Left renal pelvis (tissue), 4 donors: ENCODE measurements around the gene SPCS2. TPM values are rescaled to one million over a fixed set of nuclear protein-coding genes. Genes with fewer than 3 reads are reported as not detected.
A peak's percentile ranks its signal among the peaks of the same experiment; 100 is the strongest.

Experiments
- DNase-seq, 4 donors: peaks; one replicate each; pipeline ENCODE4 v3.0.0-alpha.2; 2013; ENCODE audit warnings: low read depth in 4 of 4, low spot score in 3 of 4
- polyA plus RNA-seq, 4 donors: library from polyadenylated mRNA; unstranded; fragments of 120-200 nt; gene quantifications; one replicate each; pipeline ENCODE4 v1.2.1, GENCODE V29; 2013; ENCODE audit not compliant: insufficient read length in 4 of 4

SPCS2 gene
- polyA plus RNA-seq, result 100 to 1,000 TPM; 194 to 295 (median 230) TPM

DNA sequence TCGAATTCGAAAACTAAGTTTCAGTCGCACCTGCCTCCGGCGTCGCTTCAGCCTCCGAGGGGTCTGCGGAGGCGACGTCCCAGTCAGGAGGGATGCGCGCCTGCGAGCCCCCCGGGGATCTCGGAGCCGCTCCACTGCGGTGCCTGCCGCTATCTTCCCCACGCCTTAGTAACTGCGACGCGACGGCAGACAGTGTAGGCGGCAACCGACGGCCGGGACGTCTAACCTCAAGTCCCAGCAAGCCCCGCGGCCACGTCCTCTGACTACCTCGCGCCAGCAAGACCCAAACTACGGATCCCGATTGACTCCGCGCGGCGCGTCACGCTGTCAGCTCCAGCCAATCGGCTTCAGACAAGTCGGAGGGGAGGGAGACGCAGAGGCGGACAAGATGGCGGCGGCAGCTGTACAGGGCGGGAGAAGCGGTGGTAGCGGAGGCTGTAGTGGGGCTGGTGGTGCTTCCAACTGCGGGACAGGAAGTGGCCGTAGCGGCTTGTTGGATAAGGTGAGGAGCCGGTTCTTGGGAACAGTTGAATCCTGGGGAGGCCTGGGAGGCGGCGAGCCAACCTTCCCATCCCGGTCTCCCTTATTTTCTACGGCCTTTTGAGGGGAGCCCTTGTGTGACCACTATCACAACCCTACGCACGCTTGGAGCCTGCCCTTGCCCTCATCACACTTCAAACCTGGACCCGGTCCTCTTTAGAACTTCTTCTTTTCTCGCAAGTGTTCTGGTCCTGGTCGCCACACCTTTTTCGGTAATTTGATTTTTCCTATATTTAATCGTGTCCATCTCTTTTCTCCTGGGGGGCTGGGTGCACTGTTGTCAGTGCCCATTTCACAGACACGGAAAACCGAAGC, at the start of gene SPCS2, which contains the start of gene XRRA1:
SPCS2 (plus strand) TSS at position 369 of the 855 bp plus-strand sequence; CDS start at position 389, 20 bp downstream.
XRRA1 (minus strand) TSS at position 194 of the 855 bp plus-strand sequence. CDS start 8,213 bp downstream, outside the sequence.
- DNase-seq, result peak; percentile 91 to 97 (median 92)

DNA sequence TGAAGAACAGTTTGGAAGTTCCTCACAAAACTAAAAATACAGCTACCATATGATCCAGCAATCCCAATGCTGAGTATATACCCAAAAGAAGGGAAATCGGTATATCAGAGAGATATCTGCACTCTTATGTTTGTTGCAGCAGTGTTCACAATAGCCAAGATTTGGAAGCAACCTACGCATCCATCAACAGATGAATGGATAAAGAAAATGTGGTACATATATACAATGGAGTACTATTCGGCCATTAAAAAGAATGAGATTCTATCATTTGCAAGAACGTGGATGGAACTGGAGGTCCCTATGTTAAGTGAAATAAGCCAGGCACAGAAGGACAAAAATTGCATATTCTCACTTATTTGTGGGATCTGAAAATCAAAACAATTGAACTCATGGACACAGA, 46.7 kb upstream of the SPCS2 start:
- no peak for DNase-seq

DNA sequence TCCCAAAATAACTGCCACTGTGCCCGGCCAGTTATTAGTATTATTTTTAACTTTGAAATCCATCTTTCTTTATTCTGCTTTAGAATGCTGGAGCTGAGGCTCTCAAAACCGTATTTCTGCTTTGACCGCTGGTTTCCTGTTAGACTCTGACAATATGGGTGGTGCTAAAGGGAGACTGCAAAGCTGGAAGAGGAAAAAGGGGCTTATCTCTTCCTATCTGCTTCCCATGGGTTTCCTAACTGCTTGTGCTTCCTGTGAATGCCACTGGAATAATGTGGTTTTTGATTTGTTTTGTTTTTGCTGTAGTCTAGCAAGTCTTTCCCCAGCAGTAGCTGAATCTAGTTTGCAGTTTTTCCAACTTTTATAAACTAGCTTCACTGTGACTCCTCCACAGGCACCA, 43.7 kb upstream of the SPCS2 start:
- DNase-seq, result no peak

DNA sequence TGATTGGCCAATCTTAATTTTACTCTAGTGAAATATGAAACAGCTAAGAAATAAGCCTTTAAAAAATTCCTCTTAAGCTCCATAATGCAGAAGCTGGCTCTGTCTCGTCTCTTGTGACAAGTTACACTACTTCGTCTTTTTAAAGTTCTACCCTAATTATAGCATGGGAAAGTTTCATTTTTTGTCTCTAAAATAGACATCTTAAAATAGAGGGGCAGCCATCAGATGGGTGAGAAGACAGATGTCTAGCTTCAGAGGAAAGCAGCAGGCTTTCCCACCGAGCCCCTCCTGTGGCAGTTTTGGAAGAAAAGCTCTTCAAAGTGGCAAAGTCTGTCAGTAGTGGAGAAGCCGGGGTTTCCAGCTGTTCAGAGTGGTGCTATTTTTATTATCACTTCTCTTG, 39.7 kb upstream of the SPCS2 start:
- no peak for DNase-seq

DNA sequence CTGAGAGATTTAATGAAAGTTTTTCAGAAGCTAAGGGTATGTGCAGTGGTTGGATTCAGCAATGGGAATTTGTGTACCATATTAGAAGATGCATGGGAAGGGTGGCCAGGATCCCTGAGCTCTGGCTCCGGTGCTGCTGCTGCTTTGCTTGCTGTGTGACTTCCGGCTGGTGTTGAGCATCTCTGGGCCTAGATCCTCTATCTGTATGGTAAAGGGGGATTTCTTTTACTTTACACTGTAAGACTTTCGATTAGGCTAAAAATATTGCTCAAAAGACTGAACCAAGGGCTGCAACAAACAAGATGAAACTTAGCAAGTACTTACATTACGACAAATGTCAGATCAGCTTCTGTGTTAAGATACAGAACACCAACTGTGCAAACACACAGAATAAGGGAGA, 39.3 kb upstream of the SPCS2 start:
- DNase-seq, result no peak

DNA sequence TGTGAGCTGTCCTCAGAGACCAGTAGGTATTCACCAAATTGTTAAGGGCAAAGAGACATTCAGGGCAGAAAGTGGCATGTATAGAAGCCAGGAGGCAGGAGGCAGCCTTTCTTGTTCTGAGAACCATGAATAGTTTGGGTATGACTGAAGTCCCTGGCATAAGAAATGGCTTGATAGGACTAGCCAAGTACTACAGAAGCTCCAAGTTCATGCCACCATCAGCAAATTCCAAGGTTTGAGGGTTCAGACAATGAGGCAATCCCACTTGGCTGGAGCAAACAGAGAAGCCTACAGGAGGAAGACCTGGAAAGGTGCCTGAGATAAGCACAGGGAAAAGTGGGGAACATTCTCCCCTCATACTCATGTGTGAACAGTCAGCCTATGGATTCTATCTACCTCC, 25.9 kb upstream of the SPCS2 start:
- DNase-seq, result no peak

DNA sequence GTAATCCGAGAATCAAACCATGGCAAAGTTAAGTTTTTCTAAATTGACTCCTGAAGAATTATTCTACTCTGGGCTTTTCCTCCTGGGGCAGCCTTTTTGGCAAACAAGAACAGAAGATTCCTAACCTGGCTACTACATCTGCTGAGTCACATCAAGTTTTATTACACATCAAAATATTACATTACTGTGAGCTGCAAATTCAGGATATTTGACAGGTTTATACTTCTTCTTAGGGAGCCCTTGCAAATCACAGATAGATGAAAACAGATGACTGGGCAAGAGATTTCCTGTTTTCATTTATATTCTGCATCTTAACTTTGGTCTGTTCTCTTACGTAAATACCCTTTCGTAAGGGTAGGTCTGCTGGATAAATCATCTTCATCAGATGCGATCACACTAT, 23.8 kb upstream of the SPCS2 start:
- DNase-seq, result no peak

DNA sequence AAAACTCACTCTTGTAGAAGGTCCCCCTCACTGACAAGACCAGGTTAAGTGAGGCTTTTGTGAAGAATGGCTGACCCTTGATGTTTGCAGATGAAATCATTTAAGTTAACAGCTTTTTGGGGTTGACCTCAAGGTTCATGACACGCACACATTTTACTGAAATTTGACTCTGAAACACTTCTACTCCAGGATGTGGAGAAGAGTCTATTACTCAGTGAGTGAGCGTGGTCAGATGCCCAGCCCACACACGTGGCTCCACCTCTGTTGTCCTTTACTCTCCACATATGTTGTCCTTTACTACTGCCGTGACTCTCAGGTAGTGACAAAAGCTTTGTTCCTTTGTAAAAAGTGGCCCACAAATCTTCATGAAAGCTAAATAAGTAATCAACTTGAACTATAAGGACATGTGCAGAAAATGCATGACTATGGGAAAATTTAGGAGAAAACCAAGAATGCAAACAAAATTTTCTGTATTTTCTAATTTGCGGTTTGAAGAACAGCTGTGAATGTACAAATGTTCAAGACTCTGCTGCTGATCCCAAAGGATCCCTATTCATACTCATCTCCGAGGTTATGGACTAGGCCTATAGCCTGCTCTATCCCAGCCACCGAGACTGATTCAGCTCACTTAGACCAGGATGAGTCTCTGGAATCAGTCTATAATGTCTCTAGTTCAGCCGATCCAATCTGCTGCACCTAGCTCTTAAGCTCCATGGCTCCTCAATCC, 22.6 kb upstream of the SPCS2 start:
- DNase-seq, result no peak

DNA sequence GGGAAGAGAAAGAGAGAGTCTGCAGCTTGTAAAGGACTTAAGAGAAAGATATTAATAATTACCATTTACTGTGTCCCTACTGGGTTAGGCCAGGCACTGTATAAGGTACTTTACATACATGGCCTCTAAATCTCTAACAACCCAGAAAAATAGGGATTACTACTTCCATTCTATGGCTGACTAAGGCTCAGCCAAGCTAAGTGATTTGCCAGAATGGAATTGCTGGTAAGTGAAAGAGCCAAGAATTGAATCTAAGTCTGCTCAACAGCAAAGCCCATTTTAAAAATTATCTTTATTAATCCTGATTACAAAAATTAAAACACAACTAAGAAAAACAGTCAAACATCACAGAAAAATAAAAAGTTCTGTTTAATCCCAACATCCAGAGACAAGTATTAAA, 21.6 kb upstream of the SPCS2 start:
- DNase-seq, result no peak

DNA sequence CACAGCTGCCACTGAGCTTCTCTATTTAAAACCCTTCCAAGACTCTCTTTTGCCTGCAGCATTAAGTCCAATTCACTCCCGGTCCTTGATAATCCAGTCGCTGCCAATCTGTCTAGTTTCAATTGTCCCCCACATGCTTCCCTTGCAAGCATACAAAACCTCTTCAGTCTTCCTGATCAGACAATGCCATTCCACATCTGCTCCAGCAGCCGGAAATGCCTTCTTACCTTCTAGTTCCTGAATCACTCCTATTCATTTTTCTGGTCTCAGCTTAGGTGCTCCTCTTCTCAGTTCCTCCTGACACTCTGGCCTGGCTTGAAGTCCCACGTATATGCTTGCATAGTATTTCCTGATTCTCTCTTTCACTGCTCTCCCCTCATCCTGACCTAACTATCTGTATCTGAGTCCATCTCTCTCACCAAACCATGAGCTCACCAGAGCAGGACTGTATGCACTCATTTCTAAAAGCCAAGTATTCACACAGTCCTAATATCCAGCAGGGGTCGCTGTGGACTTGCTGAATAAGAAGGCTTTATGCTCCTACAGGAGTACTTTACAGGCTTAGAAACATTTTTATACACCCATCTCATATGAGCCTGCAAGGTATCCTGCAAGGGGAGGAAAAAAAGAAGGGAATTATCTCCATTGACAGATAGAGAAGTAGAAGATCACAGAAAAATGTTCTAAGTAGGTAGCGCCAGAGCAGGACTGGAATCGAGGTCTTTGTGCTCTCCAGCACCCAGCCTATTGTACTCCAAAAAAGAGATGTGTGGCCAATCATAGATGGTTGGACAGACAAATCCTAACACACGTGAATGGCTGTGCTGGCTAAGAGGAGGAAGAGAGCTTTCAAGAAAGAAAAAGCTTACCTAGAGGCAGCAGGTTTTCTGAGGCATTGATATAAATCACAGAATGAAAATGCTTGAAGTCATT, 19.4 kb upstream of the SPCS2 start:
- DNase-seq, result peak; percentile 58 to 80 (median 70)

DNA sequence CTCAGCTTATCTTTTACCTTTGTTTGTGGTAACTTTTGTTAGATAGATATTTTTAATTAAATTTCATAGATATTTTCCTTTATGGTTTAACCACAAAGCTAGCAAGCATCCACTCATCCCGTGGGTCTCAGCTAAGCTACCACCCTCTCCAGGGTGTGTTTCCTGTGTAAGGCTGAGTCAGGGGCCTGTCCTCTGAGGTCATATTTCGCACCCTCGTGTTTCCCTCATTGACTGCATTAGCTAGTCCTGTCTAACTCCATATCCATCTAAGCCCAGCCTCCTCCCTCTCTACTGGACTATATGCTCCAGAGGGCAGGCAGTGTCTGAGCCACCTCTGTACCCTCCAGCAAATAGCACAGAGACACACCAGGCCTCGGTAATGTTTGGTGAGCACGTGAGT, 16.9 kb upstream of the SPCS2 start:
- no peak for DNase-seq

DNA sequence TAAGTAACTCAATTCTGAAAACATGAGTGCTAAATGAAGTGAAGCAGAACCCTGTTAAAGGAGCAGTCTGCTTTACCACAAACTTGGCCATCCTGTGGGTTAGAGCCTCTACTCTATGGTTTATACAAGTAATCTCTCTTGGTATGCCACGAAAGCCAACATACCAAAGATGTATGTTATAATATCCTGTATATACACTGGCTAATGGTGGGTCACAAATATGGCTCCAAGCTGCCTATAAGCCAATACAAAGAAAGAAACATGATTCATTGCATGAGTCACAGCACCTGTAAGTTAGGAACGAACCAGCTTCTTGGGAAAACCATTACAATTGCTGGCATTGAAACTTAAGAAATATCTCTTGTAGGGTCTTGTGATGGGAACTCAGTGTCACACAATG, 16.3 kb upstream of the SPCS2 start:
- DNase-seq, result no peak

DNA sequence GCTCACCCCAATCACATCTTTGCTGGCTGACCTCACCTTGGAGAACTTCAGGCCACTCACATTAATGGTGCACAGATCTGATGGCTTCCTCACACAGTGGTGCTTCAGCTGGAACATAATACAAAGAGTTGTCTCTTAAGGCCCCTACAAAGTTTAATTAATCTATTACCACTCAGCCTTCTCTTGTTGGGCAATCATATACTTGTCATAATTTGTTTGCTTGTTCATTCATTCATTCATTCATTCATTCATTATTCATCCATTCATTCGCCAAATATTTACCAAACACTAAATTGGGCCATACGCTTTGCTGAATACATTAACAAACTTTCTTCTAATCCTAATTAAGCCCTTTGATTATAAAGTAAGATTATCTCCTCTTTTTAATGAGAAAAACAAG, 15.3 kb upstream of the SPCS2 start:
- no peak for DNase-seq

DNA sequence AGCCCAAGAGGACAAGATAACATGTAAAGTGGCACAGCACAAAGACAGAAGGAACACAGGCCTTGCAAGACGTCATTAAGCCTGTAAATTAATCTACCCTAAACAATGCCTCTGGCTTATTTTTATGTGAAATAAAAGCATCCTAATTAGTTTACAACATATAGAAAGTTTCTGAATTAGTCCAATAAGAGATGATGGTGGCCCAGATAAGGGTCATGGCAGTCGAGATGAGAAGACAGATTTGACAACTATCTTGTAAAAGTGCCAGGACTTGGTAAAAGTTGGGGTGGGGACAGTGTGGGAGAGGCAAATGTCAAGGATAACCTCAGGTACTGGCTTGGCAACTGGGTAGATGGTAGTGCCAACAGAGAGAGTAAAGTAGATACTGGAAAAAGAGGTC, 13.8 kb upstream of the SPCS2 start:
- DNase-seq, result no peak

DNA sequence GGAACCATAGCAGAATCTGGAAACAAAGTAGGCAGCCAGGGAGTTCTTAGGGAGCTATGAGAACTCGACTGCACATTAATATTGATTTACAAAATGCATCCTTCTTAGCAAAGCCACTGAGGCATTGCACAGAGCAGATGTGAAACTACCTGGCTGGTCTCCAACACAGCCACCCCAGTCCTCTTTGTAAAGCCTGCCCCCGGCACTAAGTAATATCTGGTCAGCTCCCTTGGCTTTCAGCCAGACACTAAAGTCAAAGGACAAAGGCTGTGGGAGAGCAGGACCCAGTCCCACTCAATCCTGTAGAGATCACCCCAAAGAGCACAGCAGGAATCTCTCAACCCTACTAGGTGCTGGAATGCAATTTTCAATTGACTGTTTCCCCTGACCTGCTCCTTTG, 13.0 kb upstream of the SPCS2 start:
- no peak for DNase-seq

DNA sequence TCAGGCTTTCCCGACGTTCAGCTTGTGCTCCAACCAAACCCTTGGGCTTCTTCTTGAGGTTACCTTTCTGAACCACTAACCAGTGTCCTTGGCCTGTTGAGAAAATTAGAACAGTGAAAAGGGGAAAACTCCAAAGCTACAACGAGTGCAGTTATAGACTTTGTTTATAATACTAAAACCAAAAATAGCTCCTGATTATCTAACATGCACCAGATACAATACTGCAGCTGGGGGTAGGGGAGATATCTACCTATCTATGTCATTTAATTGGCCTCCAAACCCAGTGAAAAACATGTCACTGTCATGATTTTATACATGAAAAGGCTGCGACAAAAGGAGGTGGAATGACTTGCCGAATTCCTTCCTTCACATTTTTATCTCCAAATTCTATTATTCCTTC, 12.1 kb upstream of the SPCS2 start:
- no peak for DNase-seq

DNA sequence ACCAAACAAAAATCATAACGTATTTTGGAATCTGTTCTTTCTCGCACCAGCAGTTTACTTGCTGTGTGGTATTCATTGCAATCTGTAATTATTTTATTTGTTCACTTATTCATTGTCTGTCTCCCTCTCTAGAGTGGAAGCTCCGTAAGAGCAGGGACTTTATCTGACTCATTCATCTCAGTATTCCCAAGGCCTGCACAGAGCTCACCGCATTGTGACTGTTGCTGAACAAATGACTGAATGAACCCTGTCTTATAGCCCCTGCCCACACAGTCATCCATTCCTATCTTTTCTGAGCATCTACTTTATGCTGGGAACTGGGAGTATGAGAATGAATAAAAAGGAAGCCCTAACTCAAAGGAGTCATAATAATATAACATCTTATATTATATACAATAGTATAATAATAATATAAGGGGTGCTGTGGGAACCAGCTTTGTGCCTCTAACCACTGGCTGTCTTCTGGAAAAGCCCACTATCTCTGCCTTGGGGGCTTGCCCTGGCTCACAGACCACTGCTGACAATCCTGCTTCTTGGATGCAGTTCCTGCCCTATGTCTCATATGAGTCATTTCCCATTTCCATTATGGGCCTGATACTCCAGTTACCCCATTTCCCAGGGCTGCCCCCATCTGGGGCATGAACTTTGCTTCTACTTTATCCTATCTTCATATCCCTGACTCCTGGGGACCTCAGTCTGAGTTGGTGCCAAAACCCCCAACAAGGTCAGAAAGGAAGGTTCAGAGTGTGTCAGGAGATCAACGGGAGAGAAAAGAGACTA, 11.2 kb upstream of the SPCS2 start:
- no peak for DNase-seq

DNA sequence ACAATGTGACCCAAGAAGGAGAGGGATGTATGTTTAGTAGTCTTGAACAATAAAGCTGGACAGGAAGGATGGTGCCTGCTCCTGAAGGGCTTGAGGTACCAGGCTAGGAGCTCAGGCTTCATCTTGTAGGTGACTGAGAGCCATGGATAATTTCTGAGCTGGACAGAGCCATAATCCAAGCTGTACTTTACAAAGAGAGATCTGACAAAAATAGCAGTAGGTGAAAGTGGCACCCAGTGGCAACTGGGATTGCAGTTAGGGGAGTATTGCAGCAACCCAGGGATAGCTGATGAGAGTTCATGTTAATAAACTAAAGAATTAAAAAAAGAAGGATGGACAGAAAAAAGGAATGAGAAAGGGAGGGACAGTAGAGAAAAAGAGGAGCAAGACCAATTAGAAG, 7.6 kb upstream of the SPCS2 start:
- DNase-seq, result no peak

DNA sequence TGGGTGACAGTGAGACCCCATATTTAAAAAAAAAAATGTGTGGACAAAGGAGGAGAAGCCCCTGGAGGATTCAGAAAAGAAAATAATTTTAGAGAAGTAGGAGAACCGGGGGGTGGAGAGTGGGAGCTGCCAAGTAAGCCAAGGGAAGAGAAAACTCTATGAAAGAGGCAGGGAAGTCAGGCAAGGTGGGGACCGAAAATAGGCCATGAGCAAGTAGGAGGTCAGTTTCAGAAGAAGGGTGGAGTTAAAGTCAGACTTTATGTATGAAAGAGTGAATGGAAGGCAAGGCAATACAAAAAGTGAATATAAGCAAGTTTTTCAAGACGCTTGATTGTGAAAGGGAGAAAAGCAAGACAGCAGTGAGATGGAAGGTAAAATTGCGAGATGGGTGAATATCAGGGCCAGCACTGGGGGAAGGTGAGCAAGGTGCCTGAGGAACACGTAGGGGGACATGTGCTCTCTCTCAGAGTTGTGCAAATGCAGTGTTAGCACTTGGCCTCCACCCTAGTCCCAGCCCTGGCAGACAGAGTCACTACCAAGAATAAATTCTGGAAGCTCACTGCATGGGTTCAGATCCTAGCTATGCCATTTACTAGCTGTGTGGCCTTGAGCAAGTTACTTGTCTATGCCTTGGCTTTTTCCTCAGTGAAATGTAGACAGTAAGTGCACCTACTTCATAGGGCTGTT, 6.8 kb upstream of the SPCS2 start:
- no peak for DNase-seq

DNA sequence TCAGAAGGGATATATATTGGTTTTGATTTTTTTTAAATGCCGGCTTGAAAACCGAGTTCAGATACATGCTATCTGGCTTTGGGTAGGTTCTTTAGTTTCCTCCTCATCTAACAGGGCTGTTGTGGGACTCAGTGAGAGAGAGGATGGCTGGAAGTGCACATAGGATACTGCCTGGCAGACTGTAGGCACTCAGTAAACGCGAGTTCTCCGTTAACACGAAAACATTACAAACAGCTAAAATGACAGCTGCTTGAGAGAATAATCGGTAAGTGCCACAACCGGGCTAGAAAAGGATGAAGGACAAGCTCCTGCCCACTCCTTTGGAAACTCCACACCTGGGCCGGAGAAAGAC, 544 bp upstream of the SPCS2 start:
- peak in 1 of 4 donors; percentile 4 for DNase-seq
